NCI-H2196 treated with DMSO at 0.1 percent for 48 hours (cell line): ENCODE data around the gene GRK5.

Source experiments
- DNase-seq: peaks from one replicate; lab custom pipeline; 2025; ENCODE audit not compliant: unreplicated experiment; lab: John Stamatoyannopoulos, UW

GRK5 gene

DNA sequence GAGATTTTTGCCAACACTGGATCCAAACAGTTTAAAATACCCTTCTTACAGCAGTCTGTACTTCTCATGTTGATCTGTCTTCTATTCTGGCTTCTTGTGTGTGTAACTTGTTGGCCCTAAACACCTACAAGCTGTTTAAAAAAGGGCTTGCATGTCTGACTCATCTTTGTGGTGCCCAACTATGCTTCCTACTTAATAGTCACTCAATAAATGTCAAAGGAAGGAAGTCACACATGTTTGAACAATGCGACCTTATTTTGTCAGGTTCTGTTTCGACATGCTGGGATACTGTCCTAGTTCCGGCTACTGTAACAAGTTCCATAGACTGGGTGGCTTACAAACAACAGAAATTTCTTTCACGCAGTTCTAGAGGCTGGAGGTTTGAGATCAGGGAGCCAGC lies 9.4 kb upstream of the GRK5 start:
- no peak for DNase-seq

DNA sequence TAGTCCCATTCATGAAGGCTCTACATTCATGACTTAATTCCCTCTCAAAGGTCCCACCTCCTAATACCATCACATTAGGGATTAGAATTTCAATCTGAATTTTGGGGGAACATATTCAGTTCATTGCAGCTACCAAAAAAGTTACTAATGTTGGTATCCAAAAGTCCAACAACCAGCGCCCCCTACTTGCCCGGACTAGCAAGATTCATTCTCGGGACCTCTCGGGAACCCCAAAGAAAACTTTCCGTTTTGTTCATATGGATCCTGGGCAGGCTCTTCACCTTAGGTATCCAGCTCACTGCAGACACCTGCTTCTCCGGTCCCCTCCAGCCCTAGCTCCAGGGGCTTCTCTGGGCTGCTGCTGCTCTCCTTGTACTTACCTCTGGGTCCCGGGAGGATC lies 8.9 kb upstream of the GRK5 start:
- DNase-seq, result no peak

DNA sequence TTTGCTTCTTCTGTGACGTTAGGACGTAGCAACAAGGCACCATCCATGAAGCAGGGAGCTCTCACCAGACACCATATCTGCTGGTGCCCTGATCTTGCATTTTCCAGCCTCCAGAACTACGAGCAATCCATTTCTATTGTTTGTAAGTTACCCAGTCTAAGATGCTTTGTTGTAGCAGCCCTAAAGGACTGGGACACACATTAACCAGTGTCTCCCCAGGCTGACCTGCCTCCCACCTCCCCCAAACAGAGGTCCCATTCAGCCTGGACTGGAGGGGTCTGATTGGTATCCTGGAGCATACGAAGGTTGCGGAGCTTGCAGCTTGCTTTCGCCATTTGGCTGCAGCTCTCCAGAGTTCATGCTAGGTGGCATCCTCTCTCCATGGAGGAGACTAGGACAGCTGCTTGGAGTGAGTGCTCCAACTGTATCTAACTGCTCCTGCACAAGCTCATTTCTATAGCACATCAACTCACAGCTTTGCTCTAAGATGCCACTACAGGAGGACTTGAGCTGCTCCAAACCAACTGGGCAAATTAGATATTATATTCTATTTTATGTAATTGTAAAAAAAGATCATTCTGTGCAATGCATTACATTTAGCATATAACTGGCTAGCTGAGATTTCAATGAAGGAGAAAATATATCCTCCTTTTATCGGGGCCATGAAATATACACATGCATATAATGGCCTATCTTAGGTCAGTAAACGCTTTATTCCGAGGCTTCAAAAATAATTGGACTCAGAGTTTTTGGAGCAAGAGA lies 8.0 kb upstream of the GRK5 start:
- DNase-seq, result no peak

DNA sequence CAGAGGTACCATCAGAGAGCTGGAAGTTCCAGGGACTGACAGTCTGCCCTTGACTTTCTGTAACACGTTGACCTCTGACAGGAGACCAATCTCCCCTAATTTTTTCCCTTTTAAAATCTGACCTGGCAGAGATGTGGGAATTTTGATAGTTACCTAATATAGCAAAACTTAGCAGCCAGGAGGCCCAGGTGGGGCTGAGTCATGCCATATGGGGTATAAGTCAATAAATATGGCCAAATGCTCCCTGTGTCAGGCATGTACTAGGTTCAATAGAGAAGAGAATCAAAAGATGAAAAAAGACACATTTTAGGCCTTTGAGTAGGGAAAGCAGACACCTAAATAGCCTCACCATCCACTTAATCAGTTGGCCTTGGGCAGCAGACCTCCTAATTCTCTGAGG lies 6.1 kb upstream of the GRK5 start:
- no peak for DNase-seq

DNA sequence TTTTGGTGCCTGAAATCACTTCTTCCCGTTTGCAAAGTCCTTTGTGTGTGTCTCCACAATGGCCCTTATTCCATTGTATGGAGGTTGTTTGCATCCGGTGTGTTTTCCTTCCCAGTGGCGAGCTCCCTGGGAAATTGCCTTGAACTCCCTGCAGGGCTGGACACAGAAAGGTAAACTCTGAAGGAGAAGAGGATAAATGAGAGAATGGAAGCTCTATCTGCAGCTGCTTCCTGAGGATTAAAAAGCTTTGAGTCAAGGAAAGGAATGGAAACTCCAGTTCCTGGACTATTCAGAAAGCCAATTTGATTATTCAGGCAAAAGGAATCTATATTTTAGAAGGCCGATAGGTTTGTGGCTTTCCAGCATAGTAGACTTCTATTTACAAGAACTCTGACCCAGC lies 4.4 kb upstream of the GRK5 start:
- DNase-seq, result no peak

DNA sequence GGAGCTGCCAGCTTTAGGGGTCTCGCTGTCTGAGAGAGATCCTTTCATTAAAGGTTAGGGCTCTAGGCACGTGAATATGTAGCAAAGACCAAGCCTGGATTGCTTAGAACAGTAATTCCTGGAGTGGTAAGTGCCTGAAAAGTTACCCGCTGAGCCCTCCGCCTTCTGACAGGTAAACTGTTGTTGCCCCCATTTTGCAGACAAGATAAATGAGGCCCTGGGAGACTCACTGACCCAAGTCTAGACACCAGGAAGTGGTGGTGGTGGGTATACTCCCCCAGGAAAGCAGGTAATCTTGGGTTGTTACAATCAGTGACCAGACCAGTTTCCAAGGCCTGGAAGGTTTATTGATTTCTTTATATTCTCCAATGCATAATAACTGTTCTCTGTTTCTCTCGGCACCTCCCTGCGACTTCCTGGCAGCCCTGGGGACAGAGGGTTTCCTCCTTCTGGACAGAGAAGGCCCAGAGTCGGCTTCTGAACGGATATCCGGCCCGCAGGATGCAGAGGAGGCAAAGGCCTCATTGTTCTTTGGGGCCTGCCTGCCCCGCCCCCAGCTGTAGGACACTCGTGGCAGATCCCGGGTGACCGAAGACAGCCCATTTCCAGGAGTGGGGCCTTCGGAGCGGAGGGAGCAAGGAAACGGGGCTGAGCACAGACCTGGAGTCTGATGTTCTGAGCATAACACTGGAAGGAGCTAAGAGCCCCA lies 1.3 kb upstream of the GRK5 start:
- DNase-seq, result no peak

DNA sequence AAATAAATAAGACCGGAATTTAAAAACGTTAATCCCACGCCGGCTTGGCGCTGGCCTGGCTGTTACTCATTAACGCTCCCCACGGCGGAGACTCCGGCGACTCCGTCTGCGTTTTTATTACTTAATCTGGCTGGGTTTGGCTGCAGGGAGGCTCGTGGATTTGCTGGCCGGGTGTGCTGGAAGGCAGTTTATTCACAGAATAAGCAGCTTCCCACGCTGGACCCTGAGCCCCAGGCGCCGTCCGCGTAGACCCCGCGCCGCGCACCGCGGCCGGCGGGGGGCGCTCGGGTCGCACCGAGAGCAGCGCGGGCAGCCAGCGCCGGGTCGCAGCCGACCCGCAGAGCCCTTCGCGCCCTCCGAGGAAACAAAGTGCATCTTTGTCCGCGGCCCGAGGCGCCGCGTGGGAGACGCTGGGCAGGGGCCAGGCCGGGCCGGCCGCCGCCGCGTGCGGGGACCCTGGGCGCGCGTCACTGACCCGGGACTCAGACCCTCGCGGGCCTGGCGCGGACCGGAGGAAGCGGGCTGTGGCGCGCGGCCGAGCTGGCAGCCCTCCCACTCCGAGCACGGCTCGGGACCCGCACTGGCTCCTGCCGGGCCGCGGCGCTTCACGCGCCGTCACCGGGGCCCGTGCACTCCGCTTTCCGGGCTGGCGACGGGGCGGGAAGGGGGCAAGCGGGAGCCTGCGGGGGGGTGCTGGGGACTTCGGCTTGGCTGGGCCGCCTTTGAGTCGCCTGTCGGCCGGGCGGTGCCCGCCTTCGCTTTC lies 587 bp upstream of the GRK5 start:
- DNase-seq, result no peak

DNA sequence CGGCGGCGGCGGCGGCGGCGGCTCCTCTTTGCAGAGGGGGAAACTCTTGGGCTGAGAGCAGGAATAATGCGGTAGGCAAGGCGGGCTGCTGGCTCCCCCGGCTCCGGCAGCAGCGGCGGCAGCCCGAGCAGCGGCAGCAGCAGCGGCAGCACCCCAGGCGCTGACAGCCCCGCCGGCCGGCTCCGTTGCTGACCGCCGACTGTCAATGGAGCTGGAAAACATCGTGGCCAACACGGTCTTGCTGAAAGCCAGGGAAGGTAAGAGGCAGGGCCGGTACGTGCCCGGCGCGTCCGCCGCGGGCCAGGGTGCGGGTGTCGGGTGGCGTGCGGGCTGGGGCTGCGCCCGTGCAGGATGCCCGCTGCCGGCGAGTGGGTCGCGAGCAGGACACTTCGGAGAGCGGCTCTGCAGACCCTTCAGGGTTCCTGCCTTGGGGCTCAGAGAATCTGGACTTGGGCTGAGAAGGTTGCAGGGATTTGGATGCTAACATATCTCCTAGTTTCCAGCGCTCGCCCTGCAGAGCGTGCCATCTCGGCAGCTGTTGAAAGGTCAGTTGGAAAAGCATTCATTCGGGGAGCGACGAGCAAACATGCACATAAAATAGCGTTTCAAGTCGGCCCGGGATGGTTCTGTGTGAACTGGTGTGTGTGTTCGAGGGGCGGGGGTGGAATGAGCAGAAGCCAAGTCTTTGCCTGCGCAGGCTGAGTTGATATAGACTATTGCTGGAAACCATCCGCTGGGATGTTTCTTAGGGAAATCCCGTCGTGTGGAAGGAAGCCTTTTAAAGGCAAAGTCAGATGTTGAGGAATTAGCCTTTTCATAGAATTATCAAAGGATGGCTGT lies 562 bp downstream of the GRK5 start:
- DNase-seq, result no peak

DNA sequence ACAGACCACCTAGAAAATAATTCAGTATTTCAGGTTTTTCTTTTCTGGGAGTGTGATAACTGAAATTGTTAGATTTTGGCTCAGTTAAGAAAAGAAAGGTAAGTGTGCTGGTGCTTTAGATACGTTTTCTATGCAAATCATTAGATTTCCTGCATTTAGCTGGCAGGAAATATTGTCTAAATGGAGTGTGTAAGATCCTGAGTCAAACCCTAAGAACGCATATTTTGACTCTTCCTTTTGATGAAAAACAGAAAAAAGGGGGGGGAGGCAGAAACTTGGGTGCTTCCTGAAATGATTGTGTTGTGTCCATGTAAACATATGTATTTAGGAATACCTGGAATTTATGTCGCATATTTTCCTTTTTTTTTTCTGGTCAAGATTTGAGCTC lies 1.2 kb downstream of the GRK5 start:
- DNase-seq, result no peak

DNA sequence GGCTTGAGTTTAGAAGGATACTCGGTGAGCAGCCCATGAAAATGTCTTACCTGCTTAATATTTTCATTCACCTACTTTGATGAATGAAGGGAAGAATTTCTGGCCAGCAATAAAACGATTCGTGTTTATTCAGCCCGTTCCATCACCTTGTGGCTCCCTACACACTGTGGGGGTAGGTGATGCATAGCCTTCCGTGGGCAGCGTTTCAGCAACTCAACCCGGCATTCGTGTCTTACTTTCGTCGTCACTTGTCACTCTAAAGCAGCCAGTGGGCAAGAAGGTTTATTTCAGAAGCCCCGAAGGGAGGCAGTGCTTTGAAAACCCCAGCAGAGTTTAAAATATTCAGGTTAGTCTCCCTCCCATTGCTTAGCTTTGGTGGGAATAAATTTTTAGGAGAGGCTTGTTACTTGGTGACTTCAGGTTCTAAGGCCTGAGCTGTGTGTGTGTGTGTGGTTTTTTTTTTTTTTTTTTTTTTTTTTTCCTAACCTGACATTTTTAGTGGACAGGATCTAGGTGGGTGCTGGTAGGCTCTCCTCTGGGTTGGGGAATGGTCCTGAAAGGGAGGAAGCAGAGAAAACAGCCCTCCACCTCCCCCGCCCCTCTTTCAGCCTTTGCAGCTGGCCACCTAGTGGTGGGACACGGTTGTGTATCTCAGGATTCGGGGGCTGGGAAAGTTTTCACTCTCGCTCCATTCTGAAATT lies 1.8 kb downstream of the GRK5 start:
- DNase-seq, result no peak

DNA sequence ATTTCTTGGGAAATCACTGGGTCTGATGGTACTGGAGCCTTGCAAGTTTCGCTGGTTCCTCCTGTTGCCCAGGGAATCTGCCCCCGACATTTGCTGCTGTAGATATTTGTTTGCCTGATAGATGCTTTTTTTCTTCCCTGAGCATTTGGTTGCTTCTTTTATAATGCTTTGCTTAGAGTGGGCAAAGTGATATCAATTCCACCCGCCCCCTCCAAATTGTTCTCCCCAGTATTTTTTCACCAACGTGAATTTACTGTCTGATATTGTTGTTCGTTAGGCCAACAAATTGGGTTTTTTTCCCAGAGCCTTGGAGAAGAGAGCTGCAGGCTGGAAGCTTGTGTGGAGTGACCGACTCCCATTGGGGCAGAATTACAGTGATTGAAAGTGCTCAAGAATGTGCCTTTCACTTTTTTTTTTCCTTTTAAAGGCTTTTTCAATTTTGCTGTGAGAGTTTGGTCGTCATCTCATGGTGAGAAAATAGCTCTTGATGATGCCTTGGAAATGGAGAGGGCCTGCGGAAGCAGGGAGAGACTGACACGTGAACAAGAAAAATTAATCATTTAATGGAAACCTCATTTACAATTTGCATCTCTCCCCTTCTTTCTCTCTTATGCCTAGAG lies 2.5 kb downstream of the GRK5 start:
- no peak for DNase-seq

DNA sequence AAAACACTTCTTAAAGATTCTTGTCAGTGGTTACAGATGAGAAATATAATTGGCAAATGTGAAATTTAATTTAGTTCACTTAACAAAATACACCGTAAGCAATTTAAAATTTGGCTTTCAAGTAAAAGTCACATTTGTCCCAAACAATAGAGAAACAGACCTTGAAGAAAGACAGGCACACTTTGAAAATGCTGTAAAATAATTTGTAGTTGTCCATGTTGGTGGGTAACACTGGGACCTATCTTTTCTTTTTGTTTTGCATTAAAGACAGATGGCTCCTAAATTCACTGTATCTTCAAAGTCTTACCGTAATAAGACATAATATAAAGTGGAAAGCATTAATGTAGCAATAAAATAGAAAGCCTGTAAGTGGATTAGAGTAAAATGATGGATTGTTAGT lies 3.3 kb downstream of the GRK5 start:
- DNase-seq, result no peak

DNA sequence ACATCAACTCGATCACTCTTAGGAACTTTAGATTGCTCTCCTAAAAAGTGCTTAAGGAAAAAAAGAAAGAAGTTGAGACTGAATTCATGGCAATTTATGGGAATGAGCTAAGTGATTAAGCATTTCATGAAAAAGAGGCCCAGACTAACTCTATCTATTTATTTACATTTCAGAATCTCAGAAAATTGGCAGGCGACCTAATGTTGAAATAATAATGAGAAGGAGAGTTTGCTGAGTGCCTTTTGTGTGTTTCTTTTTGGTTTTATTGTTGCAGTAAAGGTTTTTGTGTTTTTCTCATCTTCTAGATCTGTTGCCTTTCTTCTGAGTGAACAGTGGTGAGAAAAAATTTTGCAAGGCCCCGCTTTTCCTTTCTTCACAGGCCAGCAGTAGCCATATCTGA lies 3.8 kb downstream of the GRK5 start:
- DNase-seq, result no peak

DNA sequence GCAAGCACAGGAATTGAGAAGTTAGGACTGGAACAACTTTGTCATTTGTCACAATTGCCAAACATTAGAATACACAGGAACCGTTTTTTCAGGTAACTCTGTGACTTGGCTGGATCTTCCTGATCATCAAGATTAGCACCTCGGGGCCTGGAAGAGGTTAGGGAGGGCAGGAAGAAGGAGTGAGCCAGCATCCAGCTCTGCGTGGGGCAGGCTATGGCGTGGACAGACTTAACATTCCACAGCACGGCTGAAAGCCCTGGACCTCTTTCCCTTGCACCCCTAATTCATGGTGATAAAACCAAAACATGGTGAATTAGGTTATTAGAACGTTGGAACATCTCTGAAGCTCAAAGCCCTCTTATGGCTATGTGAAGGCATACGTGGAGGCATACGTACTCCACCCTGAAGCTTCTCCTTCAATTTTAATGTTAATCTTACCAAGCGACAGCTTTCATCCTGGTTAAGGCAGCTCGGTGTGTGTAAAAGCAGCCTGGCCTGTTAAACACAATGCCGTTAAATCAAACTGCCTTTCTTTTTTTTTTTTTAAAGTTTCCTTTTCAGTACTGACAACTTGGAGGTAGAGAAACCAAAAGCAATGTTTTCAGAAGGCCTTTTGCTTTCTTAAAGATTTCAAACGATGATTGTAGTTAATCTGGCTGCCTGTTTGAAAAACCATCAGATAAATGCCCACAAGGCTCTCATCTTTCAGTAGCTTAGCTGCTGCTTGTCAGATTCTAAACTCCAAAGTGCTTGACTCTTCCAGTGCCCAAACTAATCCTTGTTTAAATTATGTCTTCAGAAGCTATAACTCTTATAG lies 4.5 kb downstream of the GRK5 start:
- DNase-seq, result no peak

DNA sequence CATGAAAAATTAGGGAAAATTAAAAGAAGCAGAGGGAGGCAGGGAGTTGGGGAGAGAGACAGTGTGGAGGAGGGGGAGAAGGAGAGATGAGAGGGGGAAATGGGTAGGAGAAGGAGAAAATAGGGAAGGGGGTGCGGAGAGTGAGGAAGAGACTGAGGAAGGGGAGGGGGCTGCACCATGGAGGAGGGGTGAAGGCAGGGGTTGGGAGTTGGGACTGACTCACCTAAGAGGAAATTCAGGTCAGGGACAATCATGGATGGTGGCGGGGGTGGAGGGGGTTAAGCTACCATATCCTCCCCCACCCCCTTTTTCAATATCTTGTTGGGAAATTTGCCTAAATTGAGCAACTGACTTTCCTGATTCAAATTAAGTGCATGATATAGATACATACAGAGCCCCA lies 8.0 kb downstream of the GRK5 start:
- DNase-seq, result no peak

DNA sequence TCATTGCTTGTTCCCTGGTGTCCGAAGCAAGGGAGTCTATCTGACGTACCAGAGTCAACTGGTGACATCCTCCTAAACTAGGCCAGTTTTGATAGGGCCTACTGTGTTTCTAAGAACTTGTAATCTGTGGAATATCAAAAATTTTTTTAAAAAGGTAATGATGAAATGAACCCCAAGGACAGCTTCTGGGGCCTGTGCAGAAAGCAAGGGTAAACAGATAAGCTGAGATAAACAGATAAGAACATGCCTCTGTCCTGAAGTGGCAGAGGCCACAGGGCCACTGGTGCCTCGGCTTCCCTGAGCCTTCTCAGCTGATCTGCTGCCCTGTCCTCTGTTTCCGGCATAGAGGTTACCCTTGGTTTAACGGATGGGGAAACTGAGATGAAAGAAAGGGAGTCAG lies 8.8 kb downstream of the GRK5 start:
- DNase-seq, result no peak

DNA sequence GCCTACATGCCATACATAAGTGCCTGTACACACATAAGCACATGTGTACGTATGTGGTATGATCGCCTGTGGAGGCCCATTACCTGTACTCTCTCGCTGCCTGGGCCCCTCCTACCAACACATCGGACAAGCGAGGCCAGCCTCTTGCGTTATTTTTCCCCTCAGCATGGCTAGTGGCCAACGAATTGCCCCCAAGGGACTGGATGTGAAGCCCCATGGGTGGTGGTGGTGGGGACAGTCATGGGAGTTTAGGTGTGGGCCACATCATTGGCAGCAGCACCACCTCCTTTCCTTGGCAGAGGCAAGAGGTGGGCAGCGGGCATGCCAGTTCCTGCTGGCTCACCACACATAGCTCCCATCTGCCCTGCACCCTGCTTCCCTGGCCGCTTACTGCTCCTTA lies 10.0 kb downstream of the GRK5 start:
- no peak for DNase-seq

DNA sequence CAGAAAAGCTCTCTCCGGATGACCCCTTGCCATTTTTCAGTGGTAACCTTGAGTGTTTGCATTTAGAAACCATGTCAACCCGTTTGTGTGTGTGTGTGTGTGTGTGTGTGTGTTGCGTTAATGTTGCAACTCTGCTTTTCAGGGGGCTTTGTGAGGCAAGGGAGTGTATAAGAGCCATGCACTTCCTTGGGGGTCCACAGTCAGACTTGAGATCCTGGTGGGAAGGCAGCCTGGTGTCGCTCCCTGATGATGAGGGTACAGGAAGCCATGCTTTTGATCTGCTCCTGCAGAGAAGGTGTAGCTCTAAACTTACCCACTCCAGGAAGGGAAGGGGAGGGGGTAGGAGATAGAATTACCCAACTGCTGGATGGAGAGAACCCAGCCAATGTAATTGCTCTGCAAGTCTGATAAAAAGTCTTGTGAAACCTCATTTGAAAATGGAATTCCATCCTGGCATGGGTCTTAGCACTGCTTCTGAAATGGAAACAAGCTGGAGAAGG lies 10.7 kb downstream of the GRK5 start:
- no peak for DNase-seq

DNA sequence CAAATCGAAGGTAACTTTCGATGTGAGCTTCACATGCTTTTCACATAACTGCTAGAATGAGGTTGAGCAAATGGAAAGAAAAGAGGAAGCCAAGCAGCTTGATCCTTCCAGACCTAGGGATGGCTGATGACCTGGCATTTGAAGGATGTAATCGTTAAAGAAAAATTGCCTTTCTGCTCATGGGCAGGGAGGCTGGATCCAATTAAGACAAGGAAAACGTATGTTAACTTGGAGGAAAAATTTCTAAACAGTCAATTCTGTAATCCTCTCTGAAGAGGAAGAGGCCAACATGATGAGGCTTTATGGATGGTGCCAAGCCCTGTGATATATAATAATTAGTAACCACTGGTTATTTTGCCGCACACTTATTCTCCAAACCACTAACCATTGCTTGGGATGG lies 12.5 kb downstream of the GRK5 start:
- no peak for DNase-seq
